NCI-H524 treated with DMSO at 0.1 percent for 48 hours (cell line): ENCODE measurements around the gene SP1.
"Not testable (repeated sequence)": the region's sequence is repeated elsewhere in the genome, so short reads cannot be mapped to it uniquely, and the experiment has no call there.

Experiments
- DNase-seq: peaks from one replicate; lab custom pipeline; 2025; lab: John Stamatoyannopoulos, UW

Gene SP1

DNA sequence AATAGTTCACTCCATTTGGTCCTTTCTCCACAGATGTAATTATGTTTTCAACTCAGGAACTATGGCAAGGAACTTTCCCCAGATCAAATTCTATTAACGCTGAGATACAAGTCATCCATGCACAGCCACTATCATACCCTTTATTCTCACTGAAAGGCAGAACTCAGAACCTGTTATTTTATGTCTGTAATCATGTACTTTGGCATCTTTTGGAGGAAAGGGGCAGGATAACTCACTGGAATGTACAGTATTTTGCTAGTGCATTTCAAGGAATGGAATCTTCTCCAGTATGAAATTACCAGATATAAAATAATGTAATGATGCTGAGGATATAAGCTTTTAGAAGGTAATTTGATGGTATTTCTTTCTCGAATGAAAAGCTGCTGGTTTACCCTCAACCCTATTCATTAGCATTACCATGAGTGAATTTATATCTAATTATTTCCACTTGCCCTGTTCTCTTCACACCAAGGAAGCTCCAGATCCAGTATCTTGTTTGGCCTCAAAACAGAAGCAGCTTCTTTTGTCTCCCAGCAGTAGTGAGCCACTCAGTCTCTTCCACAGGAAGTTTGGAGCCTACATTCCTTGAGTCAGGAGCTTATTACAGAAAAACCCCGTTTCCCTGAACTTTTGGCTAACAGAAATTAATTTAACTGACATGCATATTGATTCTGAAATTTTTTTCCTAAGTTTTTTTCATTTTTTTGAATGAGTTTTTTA lies 33.7 kb downstream of the SP1 start:
- no peak for DNase-seq

- DNase-seq, result no peak
Measured at GRCh38 chr12:53414756-53415417, 34.9 kb downstream of the SP1 start.

GRCh38 chr12:53415752-53416389 lies 35.9 kb downstream of the SP1 start:
- DNase-seq, result not testable (repeated sequence)

DNA sequence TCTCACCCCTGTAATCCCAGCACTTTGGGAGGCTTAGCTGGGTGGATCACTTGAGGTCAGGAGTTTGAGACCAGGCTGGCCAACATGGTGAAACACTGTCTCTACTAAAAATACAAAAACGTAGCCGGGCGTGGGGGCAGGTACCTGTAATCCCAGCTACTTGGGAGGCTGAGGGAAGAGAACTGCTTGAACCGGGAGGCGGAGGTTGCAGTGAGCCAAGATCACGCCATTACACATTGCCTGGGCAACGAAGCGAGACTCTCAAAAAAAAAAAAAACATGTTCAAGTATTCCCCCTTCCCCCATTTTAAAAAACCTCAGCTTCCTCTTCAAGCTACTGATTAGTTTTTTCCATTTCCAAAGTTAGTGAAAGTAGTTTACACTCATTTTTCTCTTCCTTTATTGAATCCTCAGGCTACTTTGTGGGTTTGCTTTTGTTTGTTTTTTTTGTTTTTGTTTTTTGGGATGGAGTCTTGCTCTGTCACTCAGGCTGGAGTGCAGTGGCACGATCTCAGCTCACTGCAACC lies 37.4 kb downstream of the SP1 start:
- DNase-seq, result not testable (repeated sequence)

- DNase-seq, result no peak
Measured at GRCh38 chr12:53418221-53418620, 38.2 kb downstream of the SP1 start.

- DNase-seq, result no peak
Measured at GRCh38 chr12:53419756-53420155, 39.8 kb downstream of the SP1 start.

- DNase-seq, result not testable (repeated sequence)
Measured at GRCh38 chr12:53422247-53422646, 42.3 kb downstream of the SP1 start.

DNA sequence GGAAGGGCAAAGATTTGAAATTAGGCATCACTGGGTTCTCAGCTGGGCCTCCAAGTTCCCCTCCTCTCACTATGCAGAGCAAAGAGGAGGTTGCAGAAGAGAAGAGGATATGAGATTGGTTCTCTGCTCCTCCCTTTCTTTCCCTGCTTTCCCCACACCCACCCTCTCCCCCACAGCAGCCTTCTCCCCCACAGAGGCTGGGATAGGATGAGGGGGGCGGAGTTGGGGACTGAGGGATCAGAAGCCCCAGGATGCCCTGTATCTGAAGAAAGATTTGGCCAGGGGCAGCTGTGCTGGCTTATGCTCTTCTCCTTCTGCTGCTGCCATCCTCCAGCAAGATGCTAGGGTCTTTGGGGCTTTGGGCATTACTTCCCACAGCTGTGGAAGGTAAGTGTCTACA lies 43.6 kb downstream of the SP1 start, which contains the start of gene AMHR2:
TSS of gene AMHR2 (plus strand) at position 259 of the 400 bp plus-strand sequence. CDS start at position 339, 80 bp downstream.
- no peak for DNase-seq

DNA sequence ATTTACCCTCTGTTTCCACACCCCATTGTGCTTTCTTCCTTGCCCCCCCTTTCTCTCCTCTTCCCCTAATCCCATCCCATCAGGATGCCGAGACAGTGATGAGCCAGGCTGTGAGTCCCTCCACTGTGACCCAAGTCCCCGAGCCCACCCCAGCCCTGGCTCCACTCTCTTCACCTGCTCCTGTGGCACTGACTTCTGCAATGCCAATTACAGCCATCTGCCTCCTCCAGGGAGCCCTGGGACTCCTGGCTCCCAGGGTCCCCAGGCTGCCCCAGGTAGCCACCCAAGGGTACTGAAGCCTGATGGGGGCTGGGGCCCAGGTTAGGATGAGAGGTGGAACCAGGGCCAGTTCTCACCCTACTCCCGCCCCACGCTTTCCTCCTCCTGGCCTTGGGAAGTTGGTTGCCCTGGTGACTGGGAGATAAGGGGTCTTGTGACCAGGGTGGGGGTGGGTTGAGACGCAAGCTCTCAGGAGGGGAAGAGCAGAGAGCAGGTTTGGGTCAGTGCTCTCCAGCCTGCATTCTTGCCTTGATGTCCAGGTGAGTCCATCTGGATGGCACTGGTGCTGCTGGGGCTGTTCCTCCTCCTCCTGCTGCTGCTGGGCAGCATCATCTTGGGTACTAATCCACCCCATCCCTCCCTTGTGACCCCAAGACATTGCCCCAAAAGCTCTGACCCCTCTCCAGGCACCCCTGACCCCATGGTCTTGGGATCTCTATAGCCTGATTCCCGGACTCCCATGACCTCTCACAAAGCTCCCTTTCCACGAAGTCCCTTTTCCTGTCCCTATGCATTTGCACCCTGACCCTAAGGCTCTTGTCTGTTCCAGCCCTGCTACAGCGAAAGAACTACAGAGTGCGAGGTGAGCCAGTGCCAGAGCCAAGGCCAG lies 44.9 kb downstream of the SP1 start:
- DNase-seq, result no peak

DNA sequence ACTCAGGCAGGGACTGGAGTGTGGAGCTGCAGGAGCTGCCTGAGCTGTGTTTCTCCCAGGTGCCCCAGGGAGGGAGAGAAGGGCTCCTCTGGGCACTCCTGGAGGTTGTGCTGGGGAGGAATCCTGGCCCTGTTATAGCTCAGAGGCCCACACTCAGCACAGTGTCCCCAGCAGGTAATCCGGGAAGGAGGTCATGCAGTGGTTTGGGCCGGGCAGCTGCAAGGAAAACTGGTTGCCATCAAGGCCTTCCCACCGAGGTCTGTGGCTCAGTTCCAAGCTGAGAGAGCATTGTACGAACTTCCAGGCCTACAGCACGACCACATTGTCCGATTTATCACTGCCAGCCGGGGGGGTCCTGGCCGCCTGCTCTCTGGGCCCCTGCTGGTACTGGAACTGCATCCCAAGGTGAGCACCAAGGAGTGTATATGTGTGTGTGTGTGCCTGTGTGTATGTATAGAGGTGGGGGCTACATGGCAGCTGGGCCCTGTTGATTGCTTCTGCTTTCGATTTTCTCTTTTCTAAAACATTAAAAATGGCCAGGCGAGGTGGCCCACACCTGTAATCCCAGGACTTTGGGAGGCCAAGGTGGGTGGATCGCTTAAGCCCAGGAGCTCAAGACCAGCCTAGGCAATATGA lies 45.7 kb downstream of the SP1 start:
- no peak for DNase-seq

GRCh38 chr12:53427905-53428594 lies 48.1 kb downstream of the SP1 start:
- no peak for DNase-seq

GRCh38 chr12:53428741-53429140 lies 48.8 kb downstream of the SP1 start:
- DNase-seq, result no peak

DNA sequence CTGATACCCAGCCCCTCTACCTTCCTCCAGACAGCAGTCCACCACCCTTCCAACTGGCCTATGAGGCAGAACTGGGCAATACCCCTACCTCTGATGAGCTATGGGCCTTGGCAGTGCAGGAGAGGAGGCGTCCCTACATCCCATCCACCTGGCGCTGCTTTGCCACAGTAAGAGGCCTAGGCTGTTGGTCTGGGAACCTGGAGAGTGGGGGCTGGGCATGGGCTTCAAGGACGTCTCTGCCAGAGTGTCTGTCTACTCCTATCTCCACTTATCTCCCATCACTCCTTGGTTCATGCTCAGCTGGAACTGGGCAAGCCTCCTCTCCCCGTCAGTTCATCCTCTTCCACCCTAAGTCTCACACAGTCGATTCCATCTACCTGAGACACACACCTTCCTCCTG lies 50.1 kb downstream of the SP1 start:
- no peak for DNase-seq

GRCh38 chr12:53431187-53431586 lies 51.2 kb downstream of the SP1 start:
- no peak for DNase-seq

GRCh38 chr12:53435326-53435725 lies 55.4 kb downstream of the SP1 start:
- DNase-seq, result not testable (repeated sequence)

DNA sequence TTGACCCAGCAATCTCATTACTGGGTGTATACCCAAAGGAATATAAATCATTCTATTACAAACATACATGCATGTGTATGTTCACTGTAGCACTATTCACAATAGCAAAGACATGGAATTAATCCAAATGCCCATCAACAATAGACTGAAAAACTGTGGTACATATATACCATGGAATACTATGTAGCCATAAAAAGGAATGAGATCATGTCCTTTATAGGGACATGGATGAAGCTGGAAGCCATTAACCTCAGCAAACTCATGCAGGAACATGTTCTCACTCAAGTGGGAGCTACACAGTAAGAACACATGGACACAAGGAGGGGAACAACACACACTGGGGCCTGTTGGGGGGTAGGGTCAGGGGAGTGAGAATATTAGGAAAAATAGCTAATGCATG lies 59.6 kb downstream of the SP1 start:
- not testable (repeated sequence) for DNase-seq

DNA sequence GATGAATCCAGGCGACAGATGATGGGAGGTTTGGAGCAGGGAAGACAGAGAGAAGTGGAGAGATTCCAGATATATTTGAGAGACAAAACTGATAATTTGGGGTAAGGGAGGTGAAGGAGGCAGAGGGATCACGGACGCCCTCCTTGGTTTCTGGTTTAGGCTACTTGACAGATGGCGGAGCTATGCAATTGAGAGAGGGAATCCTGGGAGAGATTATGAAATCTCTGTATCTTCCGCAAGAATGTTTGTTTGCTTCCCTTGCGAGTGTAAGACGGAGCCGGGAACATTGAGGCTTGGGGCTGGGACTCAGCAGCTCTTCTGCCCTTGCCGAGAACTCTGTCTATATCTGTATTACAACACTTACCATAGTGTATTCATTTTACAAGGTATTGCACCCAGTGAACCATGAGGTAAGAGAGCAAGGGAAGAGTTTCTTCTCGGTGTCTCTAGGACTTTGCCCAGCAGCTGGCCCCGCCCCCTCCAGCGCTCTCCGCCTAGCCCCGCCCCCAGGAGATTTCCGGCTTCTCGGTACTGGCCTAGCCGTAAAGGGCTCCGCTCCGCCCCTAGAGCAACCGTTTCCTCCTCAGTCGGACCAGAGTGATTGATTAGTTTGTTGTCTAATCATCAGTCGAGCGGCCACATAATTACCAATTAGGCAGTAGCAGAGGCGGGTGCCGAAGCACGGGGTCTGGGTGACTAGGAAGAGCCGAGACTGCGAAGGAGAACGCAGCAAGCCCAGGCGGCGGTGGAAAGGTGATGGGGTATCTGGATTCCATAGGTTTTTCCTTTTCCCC lies 61.3 kb downstream of the SP1 start, which contains the start of gene PRR13:
TSS of gene PRR13 (plus strand) at position 695 of the 794 bp plus-strand sequence. CDS start 981 bp downstream, outside the sequence.
- DNase-seq, result peak; percentile 97

- no peak for DNase-seq
Measured at GRCh38 chr12:53443955-53444354, 64.0 kb downstream of the SP1 start.

DNA sequence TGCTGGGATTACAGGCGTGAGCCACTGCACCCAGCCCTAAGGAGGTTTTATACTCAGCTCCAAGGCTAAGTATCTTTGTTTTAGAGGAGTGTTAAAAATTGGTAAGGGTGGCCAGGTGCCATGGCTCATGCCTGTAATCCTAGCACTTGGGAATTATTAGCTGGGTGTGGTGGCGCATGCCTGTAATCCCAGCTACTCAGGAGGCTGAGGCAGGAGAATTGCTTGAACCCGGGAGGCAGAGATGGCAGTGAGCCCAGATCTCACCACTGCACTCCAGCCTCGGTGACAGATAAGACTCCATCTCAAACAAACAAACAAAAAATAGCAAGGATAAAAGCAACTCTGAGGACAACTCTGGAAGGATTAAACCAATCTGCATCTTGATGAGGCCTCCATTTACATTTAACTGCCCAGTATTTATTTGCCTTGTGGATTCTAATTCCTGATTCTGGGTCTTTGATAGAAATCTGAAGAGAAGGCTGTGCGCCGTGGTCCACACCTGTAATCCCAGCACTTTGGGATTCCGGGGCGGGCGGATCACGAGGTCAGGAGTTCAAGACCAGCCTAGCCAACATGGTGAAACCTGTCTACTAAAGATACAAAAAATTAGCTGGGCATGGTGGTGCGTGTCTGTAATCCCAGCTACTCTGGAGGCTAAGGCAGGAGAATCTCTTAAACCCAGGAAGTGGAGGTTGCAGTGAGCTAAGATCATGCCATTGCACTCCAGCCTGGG lies 64.8 kb downstream of the SP1 start:
- DNase-seq, result not testable (repeated sequence)
